Midbrain (tissue), 1 donor: ENCODE data around the gene ADD3.
A peak's percentile ranks its signal among the peaks of the same experiment; 100 is the strongest.
"Not testable (repeated sequence)": the region's sequence is repeated elsewhere in the genome, so short reads cannot be mapped to it uniquely, and the experiment has no call there.

Experiments
- DNase-seq: peaks from one replicate; lab custom pipeline; 2025; lab: John Stamatoyannopoulos, UW

Gene ADD3

DNA sequence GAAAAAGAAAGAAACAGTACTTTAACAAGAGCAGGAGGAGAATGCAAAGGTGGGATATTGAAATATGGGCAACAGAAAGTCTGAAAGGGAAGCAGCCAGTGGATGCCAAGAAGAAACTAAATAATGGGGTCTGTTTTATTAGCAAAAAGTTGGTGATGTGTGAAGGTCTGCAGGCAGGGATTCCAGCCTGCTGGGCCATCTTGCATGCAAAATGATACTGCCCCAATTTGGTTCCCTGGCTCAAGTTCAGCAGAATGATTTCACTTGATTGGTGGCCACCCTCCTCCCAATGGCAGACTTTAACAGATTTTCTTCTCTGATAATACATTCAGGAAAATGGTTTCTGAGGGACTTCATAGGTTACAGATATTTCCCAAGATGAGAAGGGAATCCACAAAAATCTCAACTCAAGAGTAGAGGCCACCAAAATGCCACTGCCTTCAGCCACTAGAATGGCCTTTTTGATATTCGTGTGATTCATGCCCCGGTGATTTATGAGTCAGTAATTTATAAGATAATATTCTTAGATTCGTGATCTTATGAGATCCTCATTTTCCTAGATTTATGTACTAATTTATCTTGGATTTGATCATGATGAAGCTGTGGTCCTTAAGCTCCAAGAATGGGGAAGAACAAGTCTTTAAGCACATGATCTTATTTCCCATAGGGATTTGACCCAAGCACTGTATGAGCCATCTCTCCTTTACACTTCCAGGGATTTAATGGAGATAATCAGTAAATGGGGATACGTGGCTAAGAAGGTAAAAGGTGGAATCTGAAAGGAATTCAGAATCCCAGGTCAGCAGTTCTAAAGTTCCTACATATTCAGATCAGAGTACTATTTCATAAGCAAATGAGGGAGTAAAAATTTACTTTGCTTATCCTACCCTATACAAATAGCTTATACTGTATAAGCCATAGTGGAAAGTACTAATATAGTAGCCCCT is 32.3 kb upstream of the ADD3 start:
- no peak for DNase-seq

DNA sequence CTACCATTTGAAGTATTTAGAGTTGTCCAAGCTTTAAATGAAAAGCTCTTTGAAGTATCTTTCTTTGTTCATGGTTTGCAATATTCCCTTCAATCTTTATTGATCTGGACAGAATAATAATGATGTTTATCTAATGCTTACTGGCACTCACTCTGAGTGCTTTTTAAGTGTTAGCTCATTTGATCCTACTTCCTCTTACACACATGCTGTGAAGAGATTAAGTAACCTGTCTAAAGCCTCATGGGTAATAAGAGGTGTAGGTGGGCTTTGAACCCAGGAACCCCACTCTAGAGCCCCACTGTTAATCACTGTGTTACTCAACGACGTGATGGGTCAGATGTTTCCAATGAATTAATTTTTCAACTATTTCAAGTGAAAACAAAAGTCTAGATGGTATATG is 31.1 kb upstream of the ADD3 start:
- no peak for DNase-seq

DNA sequence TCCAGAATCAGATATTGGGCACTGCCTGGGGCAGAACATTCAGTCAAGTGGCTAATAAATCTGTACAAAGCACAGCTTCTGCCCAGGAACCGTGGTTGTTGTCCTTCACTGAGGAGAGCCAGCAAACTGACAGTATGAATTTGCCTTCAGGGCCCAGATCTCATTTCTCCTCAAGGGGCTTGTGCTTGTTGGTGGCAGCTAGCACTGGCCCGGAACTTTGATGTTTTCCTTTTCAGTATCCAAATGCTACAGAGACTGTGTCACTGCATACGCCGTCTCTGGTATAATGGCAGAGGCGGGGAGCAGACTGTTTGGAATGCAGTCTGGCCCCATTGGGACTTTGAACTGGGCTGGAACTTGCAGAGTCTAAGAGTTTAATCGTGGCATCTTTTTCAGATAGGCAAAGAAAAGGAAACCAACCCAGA is 30.4 kb upstream of the ADD3 start:
- DNase-seq, result no peak

DNA sequence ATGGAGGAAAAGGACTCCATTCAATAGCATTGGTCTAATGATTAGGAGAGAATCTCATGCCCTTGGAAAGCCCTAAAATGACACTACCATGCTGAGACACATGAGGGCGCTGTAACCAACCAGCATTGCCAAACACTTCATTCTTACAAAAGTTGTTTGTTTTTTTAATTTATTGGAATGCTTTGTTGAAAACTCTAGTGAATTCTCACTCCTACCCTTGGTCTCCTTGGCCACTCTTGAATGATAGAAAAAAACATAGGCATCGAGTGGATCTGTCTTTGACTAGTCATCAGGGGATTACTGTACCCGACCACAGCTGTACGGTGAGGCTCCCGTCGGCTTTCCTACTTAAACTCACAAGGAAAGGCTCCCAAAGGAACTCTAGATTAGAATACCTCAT is 29.3 kb upstream of the ADD3 start:
- peak; percentile 63 for DNase-seq

DNA sequence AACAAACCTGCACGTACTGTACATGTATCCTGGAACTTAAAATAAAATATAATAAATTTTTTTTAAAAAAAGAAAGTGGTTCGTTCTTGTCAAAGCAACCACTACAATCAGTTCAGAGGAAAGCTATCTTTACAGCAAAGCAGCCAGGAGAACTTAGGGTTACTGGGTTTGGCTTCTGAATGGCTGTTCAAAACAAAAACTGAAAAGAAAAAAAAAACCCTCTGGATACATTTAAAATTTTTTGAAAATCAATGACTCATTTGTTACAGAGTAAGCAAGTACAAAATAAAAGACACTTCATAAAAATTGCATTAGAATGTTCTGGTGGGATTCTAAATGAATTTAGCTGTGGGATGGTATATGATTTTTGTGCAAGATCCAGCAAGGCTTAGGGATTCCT is 28.6 kb upstream of the ADD3 start:
- DNase-seq, result no peak

DNA sequence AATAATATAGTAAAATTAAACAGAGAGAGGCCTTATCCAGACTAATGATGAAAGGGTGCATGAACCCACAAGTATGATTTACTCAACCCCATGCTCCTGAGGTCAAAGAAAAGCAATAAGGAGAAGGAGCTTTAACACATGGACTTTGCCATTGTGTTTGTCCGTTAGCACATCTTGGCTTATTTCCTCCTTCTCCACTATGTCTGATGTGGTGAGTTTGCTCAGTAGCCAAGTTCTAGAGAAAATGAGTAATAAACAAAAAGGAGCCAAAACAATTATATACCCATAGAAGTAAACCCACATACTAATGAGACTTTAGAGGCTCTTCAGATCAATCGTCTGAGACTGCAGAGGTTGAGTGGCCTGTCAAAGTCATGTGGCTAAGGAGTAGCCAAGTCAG is 26.1 kb upstream of the ADD3 start:
- DNase-seq, result no peak

DNA sequence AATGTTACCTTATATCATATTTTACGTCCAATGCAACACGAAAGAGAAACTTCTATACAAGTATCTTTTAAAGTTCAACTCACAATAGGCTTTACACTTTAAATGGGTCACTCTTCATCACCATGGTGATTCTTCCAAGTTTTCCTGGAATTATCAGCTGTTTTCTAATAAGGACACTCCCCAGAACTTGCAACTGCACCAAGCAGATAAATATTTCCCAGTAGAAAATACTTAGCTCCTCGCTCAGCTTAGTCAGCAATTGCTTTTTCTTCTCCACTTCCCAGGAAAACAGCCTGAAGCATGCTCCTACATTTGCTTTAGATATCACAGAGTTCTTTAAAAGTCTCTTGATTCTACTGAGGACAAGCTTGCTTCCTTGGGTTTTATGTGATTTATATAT is 25.7 kb upstream of the ADD3 start:
- DNase-seq, result peak; percentile 32

DNA sequence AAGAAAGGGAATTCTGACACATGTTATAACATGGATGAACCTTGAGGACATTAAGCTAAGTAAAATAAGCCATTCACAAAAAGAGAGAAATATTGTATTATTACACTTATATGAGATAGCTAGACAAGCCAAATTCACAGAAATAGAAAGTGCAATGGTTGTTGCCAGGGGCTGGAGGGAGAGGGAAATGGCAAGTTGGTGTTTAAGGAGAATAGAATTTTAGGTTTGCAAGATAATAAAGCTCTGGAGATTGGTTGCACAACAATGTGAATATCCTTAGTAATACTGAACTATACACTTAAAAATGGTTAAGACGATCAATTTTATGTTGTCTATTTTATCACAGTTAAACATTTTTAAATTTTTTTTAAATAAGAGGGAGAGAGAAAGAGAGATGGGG is 25.0 kb upstream of the ADD3 start:
- DNase-seq, result no peak

DNA sequence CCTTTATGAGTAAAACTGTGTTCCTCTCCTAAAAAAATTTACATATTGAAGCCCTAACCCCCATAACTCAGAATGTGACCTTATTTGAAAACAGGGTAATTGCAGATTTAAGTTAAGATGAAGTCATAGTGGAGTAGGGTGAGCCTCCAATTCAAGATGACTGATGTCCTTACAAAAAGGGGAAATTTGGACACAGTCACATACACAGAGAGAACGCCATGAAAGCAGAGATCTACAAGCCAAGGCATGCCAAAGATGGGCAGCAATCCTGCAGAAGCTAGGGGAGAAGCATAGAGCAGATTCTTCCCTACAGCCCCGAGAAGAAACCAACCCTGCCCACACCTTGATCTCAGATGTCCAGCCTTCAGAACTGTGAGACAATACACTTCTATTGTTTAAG is 23.8 kb upstream of the ADD3 start:
- DNase-seq, result no peak

DNA sequence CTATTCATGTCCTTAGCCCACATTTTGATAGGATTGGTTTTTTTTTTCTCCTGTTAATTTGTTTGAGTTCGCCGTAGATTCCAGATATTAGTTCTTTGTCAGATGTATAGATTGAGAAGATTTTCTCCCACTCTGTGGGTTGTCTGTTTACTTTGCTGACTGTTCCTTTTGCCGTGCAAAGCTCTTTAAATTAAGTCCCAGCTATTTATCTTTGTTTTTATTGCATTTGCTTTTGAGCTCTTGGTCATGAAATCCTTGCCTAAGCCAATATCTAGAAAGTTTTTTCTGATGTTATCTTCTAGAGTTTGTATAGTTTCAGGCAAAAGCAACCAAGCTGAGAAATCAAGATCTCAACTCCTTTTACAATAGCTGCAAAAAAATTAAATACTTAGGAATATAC is 22.0 kb upstream of the ADD3 start:
- not testable (repeated sequence) for DNase-seq

DNA sequence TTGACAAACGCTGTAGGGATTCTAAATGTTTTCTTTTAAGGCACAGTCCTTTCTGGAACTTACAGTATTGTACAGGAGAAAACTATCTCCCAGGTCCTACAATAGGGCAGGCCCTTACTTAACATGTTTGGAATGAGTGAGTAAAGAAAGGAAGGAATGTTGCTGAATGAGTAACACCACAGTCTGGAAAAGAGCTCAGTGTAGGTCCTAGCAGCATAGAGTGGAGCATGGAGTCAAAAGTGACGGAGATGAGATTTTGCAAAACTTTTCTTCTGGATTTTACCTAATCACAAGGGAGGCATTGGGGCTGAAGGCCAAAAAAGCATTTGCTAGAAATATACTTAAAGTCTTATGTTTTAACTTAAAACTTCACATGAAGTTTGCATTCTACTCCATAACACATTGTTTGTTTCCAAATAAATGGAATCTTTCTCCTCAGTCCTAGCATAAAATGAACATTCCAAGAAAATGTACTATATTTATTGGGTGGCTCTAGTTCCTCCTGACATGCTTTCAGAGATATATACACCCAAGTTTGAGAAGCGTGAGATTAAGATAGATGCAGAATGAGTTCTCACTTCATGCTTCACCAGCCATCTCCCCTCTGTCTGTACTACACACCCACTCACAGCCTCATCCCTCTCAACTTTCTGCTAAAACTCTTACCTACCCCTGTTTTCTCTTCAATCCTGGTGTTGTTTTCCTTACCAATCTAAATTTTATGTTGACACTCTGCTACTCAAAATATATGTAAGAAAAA is 20.2 kb upstream of the ADD3 start:
- DNase-seq, result no peak

DNA sequence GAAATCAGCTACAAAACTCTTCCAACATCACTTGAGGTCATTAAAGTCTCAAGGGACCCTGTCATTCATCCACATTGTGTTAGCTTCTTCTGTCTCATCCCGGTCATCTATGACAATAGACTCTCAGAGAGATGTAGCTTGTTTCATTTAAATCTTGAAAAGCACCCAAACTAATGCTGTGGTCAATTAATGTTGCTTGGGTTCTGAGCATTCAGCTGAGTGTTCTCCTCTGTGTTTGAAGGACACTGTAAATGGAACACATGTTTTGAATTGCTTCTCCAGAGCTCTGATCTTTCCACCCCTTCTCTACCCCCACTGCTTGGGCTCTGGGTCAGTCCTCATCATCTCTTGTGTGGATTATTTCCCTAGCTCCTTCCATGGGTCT is 19.6 kb upstream of the ADD3 start:
- no peak for DNase-seq

DNA sequence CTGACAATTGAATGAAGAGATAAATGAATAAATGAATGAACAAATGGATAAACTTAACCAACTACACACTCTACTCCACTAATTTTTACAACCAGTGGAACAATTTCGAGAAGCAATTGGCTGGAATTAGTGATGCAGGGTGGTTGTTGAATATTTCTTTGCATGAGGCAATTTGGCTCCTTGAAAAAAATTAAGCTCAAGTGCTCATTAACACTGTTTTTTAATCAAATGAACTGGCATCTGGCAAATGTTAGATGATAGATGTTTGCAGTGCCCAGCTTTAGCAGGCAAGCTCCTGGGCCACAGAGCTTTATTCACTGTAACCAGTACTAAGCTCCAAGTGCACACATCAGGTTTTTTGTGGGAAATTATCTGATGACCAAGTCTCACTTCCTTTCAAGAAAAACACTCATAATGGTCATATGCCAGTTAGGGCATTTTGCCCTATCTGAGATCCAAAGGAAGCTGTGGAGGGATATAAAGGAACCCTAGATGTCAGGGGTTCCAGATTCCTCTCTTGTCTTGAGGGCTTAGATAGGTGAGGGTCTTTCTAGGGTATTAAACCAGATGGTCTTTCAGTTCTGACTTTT is 16.4 kb upstream of the ADD3 start:
- DNase-seq, result no peak

DNA sequence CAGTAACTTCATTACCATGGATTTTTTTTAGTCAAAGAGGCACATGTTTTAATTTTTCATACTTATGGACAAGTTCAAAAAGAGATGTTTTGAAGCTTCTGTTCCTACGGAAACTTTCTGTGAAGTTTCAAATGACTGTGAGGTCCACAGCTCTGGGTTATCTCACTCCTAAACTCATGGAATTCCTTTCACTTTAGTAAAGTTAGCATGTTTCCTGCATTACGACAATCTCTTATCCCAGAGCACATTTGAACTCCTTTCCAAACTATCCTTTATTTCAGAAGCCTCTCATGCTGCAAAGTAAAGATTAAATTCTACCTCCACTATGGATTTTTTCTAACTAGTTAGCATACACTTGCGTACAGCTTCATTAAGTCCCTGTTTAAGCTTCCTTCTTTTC is 15.3 kb upstream of the ADD3 start:
- no peak for DNase-seq

DNA sequence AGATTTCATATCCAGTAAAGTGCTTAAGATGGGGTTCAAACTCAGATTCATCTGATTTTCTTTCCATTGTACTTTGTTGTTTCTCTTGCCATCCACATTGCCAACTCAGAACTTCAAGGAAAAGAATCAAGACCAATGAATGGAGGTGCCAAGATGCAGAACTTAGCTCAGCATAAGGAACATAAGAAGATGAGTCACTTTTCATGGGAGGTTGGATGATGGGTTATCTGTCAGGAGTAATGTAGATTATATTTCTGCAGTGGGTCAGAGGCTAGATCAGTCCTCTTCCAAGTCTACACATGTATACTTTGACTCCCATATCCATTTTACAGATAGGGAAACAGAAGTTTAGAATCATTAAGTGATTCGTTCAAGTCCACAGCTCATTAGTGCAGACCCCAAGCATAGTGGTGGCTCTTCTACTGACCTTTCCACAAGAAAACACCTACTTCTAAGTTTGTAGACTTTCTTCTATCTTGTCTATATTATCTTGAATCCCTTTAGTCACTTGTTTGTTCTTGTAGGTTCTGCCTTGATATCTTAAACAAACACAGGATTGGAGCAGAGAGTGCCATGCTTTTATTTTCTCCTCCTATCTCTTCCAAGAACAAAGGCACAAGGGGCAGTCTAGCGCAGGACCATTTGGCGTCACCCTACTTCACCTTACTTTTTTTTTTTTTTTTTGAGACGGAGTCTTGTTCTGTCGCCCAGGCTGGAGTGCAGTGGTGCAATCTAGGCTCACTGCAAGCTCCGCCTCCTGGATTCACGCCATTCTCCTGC is 14.0 kb upstream of the ADD3 start:
- no peak for DNase-seq

DNA sequence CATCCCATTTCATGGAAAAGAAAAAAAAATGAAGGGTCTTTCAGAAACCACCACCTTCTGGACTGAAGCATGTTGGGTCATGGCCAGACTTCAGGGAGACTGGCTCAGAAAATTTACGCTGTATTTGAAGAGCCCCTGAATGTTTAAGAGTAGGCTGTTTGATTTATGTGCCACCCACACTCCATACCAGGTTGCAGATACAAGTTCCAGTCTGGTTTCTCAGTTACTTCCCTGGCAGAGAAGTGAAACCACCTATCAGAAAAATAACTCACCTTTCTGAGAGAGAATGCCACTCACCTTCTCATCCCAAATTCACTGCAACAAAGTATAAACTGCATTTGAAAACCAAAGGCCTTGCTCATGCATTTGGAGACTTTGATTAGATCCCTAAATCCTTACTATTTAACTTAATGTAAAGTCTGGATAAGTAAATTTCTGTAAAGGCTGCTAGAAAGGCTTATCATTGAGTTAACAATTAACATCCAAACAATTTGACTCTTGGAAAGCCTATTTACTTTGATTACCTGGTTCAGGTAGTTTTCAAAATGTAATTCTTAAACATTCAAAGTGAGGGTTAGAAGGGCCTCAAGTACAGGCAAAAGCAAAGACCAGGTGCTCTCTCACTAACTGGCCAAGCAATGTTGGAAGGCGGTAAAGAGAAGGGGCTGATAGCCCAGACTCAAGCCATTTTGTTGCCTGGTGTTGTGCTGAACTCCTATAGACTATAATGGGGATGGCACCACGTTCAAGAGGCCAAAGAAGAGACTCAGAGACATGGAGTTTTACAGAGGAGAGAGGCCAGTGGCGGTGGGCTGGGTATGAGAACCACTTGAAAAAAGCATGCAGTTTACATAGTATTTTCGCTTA is 12.8 kb upstream of the ADD3 start:
- no peak for DNase-seq

DNA sequence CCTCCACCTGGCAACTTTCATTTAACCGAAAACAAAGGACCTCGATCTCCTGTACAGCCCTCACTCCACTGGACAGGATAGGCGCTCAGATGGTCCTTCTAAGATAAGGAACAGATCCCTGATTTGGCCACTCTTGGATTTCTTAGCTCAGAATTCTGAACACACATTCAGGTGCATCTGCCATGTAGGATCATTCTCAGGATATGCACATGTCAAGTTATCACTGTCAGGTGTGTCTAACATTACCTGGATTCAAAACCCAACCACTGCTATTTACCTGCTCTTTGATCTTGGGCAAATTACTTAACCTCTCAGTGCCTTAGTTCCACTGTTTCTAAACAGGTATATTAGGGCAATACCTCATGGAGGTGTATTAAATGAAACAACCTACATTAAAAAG is 12.2 kb upstream of the ADD3 start:
- no peak for DNase-seq

DNA sequence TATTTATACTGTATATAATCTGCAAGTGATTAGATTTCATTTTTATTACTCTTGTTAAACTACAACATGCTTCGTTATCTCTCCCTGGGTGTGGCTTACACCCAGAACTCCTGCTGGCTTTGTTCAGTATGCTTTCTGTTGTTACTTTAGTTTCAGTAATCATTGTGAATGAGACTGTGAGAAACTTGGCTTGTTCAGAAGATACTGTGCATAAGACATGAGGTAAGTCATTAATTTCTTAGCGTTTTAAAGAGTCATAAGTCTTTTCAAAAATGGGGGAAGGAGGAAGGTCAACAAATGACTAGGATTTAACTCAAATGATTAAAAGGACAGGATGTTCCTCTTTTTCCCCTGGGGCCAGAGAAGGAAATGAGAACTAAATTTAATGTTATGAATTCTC is 11.6 kb upstream of the ADD3 start:
- no peak for DNase-seq

DNA sequence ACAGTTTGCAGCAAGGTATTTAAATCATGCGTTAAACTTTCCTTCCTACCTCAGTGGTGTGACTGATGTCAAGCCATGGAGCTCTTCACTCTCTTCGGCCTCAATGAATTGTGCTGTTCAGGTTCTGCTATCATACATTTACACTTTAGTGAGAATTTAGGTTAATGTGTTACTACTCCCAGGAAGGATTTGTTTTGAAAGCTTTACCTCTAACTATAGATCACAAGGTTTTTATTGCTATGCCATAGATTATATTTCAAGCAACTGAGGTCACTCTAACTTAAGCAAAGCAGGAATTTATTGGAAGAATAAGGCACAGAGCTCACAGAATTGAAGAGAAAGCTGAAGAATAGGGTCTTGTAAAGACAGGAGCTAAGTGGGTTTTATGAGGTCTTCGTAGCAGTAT is 11.0 kb upstream of the ADD3 start:
- no peak for DNase-seq

DNA sequence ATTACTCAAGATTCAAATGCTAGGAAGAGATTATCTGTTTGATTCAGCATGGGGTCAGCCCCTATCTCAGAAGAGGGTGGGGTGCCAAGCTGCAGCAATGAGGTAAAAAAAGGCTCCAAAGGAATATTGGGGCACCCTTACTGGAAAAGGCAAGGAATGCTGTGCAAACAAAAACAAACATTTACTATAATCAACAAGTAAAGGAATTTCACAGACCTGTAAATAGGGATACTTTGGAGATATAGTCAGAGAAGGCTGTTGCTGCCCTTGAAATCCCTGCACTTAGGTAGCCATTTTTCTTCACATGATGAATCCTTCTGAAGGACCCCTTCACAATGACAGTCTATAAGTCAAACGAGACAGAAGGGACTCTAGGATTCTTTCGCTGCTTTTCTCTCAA is 10.6 kb upstream of the ADD3 start:
- no peak for DNase-seq

DNA sequence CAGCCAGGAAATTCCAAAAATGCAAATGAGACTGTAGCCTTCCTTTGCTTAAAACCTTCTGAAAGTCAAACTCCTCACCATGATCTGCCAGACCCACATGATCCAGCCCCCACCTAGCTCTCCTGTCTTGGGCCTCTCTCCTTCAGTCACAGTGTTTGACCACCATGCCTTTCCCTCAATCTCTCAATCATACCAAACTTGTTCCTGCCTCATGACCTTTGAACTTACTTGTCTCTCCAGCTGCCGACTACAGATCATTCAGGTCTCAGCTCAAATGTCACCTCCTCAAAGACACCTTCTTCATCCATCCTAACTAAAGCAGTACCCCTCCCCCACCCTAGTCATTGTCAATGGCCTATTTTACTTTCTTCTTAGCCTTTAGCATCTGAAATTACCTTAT is 9.3 kb upstream of the ADD3 start:
- no peak for DNase-seq
